Hepatocyte (in vitro differentiated cells): ENCODE results near the gene P2RY12. TPM values are rescaled to one million over a fixed set of nuclear protein-coding genes. Genes with fewer than 3 reads are reported as not detected.

Experiments
- DNase-seq: peaks from one replicate; pipeline ENCODE4 v3.0.0-alpha.2; 2016; ENCODE audit warnings: low spot score
- H2AFZ ChIP-seq: fragments of 200-600 bp; sonication (generic); 2 replicates; pipeline ENCODE4 v1.6.0; 2016; ENCODE audit warnings: antibody characterized with exemption, mild to moderate bottlenecking
- H3K27ac ChIP-seq: fragments of 200-600 bp; sonication (generic); 2 replicates; pipeline ENCODE4 v1.5.1; 2016; ENCODE audit warnings: mild to moderate bottlenecking
- H3K27me3 ChIP-seq: fragments of 200-600 bp; sonication (generic); 2 replicates; pipeline ENCODE4 v1.6.1; 2016
- H3K36me3 ChIP-seq: fragments of 200-600 bp; sonication (generic); replicated peaks from 2 replicates; pipeline ENCODE4 v1.5.1; 2016; ENCODE audit warnings: low read depth; ENCODE audit not compliant: insufficient read depth
- H3K4me1 ChIP-seq: fragments of 200-600 bp; sonication (generic); 2 replicates; pipeline ENCODE4 v1.5.1; 2016; ENCODE audit warnings: mild to moderate bottlenecking, moderate library complexity; ENCODE audit not compliant: insufficient read depth
- H3K4me2 ChIP-seq: fragments of 200-600 bp; sonication (generic); 2 replicates; pipeline ENCODE4 v1.6.0; 2016
- H3K4me3 ChIP-seq: fragments of 200-600 bp; sonication (generic); 2 replicates; pipeline ENCODE4 v1.5.1; 2016; ENCODE audit warnings: mild to moderate bottlenecking
- H3K79me2 ChIP-seq: fragments of 200-600 bp; sonication (generic); 2 replicates; pipeline ENCODE4 v1.6.0; 2017; ENCODE audit warnings: mild to moderate bottlenecking
- H3K9me2 ChIP-seq: fragments of 200-600 bp; sonication (generic); replicated peaks from 2 replicates; pipeline ENCODE4 v1.6.0; 2017; ENCODE audit warnings: mild to moderate bottlenecking; ENCODE audit not compliant: insufficient read depth
- H3K9me3 ChIP-seq: fragments of 200-600 bp; sonication (generic); 2 replicates; pipeline ENCODE4 v1.5.1; 2016; ENCODE audit warnings: low read depth, mild to moderate bottlenecking
- H4K20me1 ChIP-seq: fragments of 200-600 bp; sonication (generic); 2 replicates; pipeline ENCODE4 v1.6.0; 2016; ENCODE audit warnings: mild to moderate bottlenecking; ENCODE audit not compliant: insufficient read depth, poor library complexity, severe bottlenecking
- EZH2 ChIP-seq: fragments of 200-600 bp; sonication (generic); IDR thresholded peaks from 2 replicates; pipeline ENCODE4 v1.6.1; 2016; ENCODE audit warnings: antibody characterized with exemption, mild to moderate bottlenecking, borderline replicate concordance
- EZH2phosphoT487 ChIP-seq: fragments of 200-600 bp; sonication (generic); IDR thresholded peaks from one replicate; pipeline ENCODE4 v1.6.1; 2018; ENCODE audit warnings: antibody characterized with exemption, mild to moderate bottlenecking, low read depth, moderate library complexity; ENCODE audit not compliant: unreplicated experiment, severe bottlenecking
- WGBS: methylation state at CpG from one replicate; pipeline ENCODE4 v1.1.6; 2016; ENCODE audit warnings: low lambda C conversion rate; ENCODE audit errors: missing lambda C conversion rate; 5-methylcytosine and 5-hydroxymethylcytosine counted together
- polyA plus RNA-seq: library from polyadenylated mRNA; unstranded; fragments of >200 nt; fragmentation: Nextera tagmentation; extraction: Ambion mirVana; gene quantifications from 2 replicates; pipeline ENCODE4 v1.2.1, GENCODE V29; 2016
- total RNA-seq: library from RNA; depleted of rRNA; stranded (reverse); fragments of >200 nt; gene quantifications from 2 replicates; pipeline ENCODE4 v1.2.3, GENCODE V29; 2014
- TF ChIP-seq, protein P1 (sequence below): fragments of 200-600 bp; sonication (generic); IDR thresholded peaks from 2 replicates; pipeline ENCODE4 v1.5.1; 2016; ENCODE audit warnings: antibody characterized with exemption, mild to moderate bottlenecking; ENCODE audit not compliant: poor library complexity

The P2RY12 gene
- total and polyA plus RNA-seq, 2 experiments from 2014 or later: 0.07 TPM; not detected in 1

DNA sequence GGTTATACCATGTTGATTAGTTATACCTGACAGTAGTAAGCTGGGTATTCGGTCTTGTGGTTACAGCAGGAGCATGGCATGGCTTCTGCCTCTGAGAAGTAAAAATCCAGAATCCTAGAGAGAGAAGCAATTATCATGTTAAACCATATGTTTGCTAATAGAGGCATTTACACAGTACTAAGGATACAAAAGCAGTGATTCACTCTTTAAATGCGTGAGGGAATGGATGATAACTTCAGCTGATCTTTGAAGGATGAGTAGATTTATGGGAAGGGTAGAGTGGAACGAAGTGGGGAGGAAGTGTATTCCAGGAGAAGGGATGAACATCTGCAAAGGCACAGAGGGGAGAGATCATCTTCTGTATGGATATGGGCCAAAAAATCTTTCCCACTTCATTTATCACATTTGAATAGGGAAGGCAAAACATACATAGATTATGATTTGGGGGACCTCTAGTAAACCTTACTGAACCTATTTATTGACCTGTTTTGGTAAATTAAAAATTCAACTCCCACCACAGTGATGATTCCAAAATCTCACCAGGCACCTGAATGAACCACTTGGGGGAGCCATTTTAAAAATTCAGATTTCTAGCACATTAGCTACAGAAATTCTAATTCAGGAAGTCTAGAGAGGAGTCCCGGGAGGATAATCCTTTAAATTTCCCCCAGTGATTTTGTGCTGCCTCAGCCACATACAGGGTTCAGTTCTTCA, 41.2 kb upstream of the P2RY12 start:
- WGBS: 66% methylated on average over 4 of the region's 4 CpGs
- no peaks in the 10 kb centered on the region for H3K9me2 ChIP-seq
- H3K79me2 ChIP-seq: no peaks in the 10 kb centered on the region
- no peaks in the 10 kb centered on the region for H3K27me3 ChIP-seq
- H3K4me3 ChIP-seq: no peak overlapping the region
- no peak overlapping the region for H3K27ac ChIP-seq
- H3K4me1 ChIP-seq: no peaks in the 10 kb centered on the region
- no peaks in the 10 kb centered on the region for H3K36me3 ChIP-seq
- no peaks in the 10 kb centered on the region for H4K20me1 ChIP-seq
- H2AFZ ChIP-seq: no peak overlapping the region
- no peaks in the 10 kb centered on the region for H3K9me3 ChIP-seq
- no peak overlapping the region for H3K4me2 ChIP-seq
- DNase-seq: no peak
- no peak for TF ChIP-seq EZH2phosphoT487
- no peak for TF ChIP-seq EZH2
- TF ChIP-seq, protein P1, sequence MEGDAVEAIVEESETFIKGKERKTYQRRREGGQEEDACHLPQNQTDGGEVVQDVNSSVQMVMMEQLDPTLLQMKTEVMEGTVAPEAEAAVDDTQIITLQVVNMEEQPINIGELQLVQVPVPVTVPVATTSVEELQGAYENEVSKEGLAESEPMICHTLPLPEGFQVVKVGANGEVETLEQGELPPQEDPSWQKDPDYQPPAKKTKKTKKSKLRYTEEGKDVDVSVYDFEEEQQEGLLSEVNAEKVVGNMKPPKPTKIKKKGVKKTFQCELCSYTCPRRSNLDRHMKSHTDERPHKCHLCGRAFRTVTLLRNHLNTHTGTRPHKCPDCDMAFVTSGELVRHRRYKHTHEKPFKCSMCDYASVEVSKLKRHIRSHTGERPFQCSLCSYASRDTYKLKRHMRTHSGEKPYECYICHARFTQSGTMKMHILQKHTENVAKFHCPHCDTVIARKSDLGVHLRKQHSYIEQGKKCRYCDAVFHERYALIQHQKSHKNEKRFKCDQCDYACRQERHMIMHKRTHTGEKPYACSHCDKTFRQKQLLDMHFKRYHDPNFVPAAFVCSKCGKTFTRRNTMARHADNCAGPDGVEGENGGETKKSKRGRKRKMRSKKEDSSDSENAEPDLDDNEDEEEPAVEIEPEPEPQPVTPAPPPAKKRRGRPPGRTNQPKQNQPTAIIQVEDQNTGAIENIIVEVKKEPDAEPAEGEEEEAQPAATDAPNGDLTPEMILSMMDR: no peak

DNA sequence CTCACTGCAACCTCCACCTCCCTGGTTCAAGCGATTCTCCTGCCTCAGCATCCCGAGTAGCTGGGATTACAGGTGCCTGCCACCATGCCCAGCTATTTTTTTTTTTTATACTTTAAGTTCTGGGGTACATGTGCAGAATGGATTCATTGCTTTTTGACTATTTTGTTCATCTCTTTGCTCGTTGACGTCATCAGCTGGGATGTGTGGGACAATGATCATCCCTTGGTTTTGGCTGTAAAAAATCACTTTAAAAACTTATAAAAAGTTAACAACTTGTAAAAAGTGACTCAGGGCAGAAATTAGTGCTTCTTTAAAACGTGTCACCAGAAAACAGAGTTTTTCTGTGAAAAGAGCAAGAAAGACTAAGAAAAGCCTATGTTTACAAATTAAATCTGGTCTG, 38.5 kb upstream of the P2RY12 start:
- 78% methylated on average over 5 of the region's 5 CpGs for WGBS
- H3K4me1 ChIP-seq: no peaks in the 10 kb centered on the region
- no peak overlapping the region for H3K4me2 ChIP-seq
- H3K36me3 ChIP-seq: no peaks in the 10 kb centered on the region
- H3K9me3 ChIP-seq: no peaks in the 10 kb centered on the region
- H2AFZ ChIP-seq: no peak overlapping the region
- no peaks in the 10 kb centered on the region for H3K79me2 ChIP-seq
- no peaks in the 10 kb centered on the region for H3K27me3 ChIP-seq
- DNase-seq: no peak
- no peaks in the 10 kb centered on the region for H3K9me2 ChIP-seq
- TF ChIP-seq EZH2 (no peak), EZH2phosphoT487 (no peak)
- TF ChIP-seq, protein P1: no peak
- no peak overlapping the region for H3K27ac ChIP-seq
- H3K4me3 ChIP-seq: no peak overlapping the region
- no peaks in the 10 kb centered on the region for H4K20me1 ChIP-seq

DNA sequence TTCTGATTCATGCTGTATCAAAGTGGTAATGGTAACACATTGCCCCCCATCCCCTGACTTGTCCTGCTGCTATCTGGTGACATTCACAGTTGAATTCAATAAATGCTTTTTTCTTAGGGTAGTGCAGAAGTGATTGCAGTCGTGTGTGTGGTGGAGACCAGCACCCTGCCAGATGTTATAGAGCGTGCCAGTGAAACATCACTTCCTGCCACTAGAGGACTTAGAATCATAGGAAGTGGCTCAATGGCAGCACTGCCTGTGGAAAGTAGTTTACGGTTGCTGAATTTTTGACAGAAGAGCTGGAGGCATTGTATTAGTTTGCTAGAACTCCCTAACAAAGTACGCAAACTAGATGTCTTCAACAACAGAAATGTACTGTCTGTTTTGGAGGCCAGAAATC, 37.4 kb upstream of the P2RY12 start:
- Histone ChIP-seq H3K36me3 (no peaks in the 10 kb centered on the region), H3K4me3 (no peak overlapping the region), H3K27me3 (no peaks in the 10 kb centered on the region), H3K9me2 (no peaks in the 10 kb centered on the region), H3K9me3 (no peaks in the 10 kb centered on the region), H3K27ac (no peak overlapping the region), H2AFZ (no peak overlapping the region), H3K4me2 (no peak overlapping the region), H3K4me1 (no peaks in the 10 kb centered on the region), H3K79me2 (no peaks in the 10 kb centered on the region), H4K20me1 (no peaks in the 10 kb centered on the region)
- WGBS: 82% methylated on average over 4 of the region's 4 CpGs
- DNase-seq: no peak
- TF ChIP-seq EZH2phosphoT487 (no peak), EZH2 (no peak)
- TF ChIP-seq, protein P1: no peak
